ENCODE measurements around the gene NRXN3. TPM values are rescaled to one million over a fixed set of nuclear protein-coding genes. Genes with fewer than 3 reads are reported as not detected.
"Not testable (repeated sequence)": the region's sequence is repeated elsewhere in the genome, so short reads cannot be mapped to it uniquely, and the experiment has no call there.

NRXN3 gene
- total RNA-seq, 1 donor from 2014 or later = 19.8 TPM

GRCh38 chr14:78524766-78525165 is 354.6 kb downstream of the NRXN3 start:
- no peak overlapping the region for H3K4me3 Mint-ChIP-seq
- no peaks in the 10 kb centered on the region for H3K36me3 Mint-ChIP-seq
- no peaks in the 10 kb centered on the region for H3K4me1 Mint-ChIP-seq (ENCODE audit: unreplicated experiment)
- H3K27me3 Mint-ChIP-seq = peaks cover 6% of the 10 kb centered on the region
- H3K9me3 Mint-ChIP-seq = no peaks in the 10 kb centered on the region
- DNase-seq (ENCODE audit: extremely low spot score, unreplicated experiment) = no peak
- TF ChIP-seq, protein P1, sequence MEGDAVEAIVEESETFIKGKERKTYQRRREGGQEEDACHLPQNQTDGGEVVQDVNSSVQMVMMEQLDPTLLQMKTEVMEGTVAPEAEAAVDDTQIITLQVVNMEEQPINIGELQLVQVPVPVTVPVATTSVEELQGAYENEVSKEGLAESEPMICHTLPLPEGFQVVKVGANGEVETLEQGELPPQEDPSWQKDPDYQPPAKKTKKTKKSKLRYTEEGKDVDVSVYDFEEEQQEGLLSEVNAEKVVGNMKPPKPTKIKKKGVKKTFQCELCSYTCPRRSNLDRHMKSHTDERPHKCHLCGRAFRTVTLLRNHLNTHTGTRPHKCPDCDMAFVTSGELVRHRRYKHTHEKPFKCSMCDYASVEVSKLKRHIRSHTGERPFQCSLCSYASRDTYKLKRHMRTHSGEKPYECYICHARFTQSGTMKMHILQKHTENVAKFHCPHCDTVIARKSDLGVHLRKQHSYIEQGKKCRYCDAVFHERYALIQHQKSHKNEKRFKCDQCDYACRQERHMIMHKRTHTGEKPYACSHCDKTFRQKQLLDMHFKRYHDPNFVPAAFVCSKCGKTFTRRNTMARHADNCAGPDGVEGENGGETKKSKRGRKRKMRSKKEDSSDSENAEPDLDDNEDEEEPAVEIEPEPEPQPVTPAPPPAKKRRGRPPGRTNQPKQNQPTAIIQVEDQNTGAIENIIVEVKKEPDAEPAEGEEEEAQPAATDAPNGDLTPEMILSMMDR (conservative IDR thresholded peaks at IDR 0.05) = no peak
- no peak overlapping the region for H3K27ac Mint-ChIP-seq

DNA sequence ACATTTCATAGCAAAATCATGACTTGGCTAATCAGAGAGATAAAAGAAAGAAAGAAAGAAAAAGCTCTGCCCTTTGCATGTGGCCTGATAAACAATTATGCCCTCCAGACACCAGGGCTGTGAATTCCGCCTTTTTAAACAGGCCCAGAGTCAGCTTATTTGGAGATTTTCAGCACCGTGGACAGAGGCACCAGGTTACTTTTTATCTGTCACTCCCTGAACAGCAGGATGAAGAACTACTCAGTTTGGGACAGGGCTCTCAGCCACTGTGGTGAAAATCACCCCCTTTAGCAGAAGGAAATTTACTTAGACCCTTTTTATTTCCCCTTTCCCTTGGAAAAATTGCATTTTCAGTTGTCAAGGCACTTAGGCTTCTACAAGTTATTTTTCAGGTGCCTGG is 359.9 kb downstream of the NRXN3 start:
- H3K9me3 Mint-ChIP-seq = no peaks in the 10 kb centered on the region
- no peak overlapping the region for H3K27ac Mint-ChIP-seq
- no peak for DNase-seq (ENCODE audit: extremely low spot score, unreplicated experiment)
- TF ChIP-seq, protein P1 (conservative IDR thresholded peaks at IDR 0.05) = no peak
- H3K4me1 Mint-ChIP-seq (ENCODE audit: unreplicated experiment) = no peaks in the 10 kb centered on the region
- no peak overlapping the region for H3K4me3 Mint-ChIP-seq
- H3K27me3 Mint-ChIP-seq = peaks cover 10% of the 10 kb centered on the region
- no peaks in the 10 kb centered on the region for H3K36me3 Mint-ChIP-seq

GRCh38 chr14:78534141-78534540 is 364.0 kb downstream of the NRXN3 start:
- Mint-ChIP-seq H3K36me3 (no peaks in the 10 kb centered on the region), H3K9me3 (no peaks in the 10 kb centered on the region), H3K4me3 (no peak overlapping the region), H3K4me1 (ENCODE audit: unreplicated experiment) (no peaks in the 10 kb centered on the region), H3K27ac (no peak overlapping the region), H3K27me3 (peaks cover 4% of the 10 kb centered on the region)
- DNase-seq (ENCODE audit: extremely low spot score, unreplicated experiment) = no peak
- TF ChIP-seq, protein P1 (conservative IDR thresholded peaks at IDR 0.05) = no peak

DNA sequence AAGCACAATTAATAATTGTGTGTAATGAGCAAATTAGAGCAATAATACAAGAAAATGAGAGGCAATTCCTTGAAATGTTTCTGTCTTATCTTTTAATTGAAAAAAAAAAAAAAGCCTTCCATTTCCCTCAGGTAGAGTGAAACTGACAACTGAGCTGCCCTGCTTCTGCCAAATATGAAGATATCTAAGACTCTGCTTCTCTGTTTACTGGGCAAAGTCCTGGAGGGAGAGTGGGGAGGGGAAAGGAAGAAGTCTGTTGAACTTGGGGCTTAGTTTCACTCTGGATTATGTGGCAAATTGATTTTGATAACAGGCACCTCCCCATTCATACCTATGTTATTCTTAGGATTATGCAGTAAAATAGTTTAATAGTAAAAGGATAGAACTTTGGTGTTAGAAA is 364.9 kb downstream of the NRXN3 start:
- Mint-ChIP-seq H3K27ac (no peak overlapping the region), H3K36me3 (no peaks in the 10 kb centered on the region), H3K4me3 (no peak overlapping the region), H3K4me1 (ENCODE audit: unreplicated experiment) (no peaks in the 10 kb centered on the region), H3K27me3 (peaks cover 4% of the 10 kb centered on the region), H3K9me3 (no peaks in the 10 kb centered on the region)
- no peak for DNase-seq (ENCODE audit: extremely low spot score, unreplicated experiment)
- TF ChIP-seq, protein P1 (conservative IDR thresholded peaks at IDR 0.05) = no peak

- H3K4me3 Mint-ChIP-seq; H3K4me1 Mint-ChIP-seq (ENCODE audit: unreplicated experiment); H3K27me3 Mint-ChIP-seq; H3K27ac Mint-ChIP-seq; H3K9me3 Mint-ChIP-seq; DNase-seq (ENCODE audit: extremely low spot score, unreplicated experiment); H3K36me3 Mint-ChIP-seq: not testable (repeated sequence)
Observed at GRCh38 chr14:78541788-78542187, 371.6 kb downstream of the NRXN3 start.

DNA sequence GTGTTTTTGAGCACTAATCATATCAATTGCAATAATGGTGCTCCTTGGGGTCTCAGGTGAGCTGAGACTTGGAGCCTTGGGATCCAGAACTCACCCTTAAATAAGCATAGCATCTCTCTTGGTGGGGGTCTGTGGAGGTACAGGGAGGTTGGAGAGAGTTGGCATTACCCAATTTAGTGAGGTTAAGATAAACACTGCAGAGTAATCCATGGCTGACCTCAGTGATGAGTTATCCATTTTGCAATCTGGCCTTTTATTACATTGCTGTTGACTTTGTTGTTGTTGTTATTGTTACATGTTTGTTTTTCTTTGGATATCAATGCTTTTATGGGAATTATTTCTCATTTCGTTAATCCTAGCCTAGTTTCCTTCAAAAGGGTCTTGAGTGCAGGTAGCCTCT is 373.3 kb downstream of the NRXN3 start:
- DNase-seq (ENCODE audit: extremely low spot score, unreplicated experiment) = no peak
- Mint-ChIP-seq H3K27me3 (peaks cover under 1% of the 10 kb centered on the region), H3K27ac (no peak overlapping the region), H3K4me1 (ENCODE audit: unreplicated experiment) (no peaks in the 10 kb centered on the region), H3K36me3 (no peaks in the 10 kb centered on the region), H3K9me3 (no peaks in the 10 kb centered on the region), H3K4me3 (no peak overlapping the region)
- TF ChIP-seq, protein P1 (conservative IDR thresholded peaks at IDR 0.05) = no peak
